A673 (cell line): ENCODE data around the gene LHB. TPM values are rescaled to one million over a fixed set of nuclear protein-coding genes. Genes with fewer than 3 reads are reported as not detected.
A peak's percentile ranks its signal among the peaks of the same experiment; 100 is the strongest.

Source experiments
- BruUV-seq: library from RNA; stranded (reverse); fragments of 400-500 nt; replicated peaks from 2 replicates; lab custom pipeline; 2021; lab: Mats Ljungman, UMichigan
- CTCF ChIA-PET: fragments of 300-600 bp; sonication (Branson Sonifier 250); formaldehyde crosslinking; loops from one replicate; lab custom pipeline; 2022; ENCODE audit warnings: antibody characterized with exemption; lab: Charles Lee
- POLR2A ChIA-PET: fragments of 300-600 bp; sonication (Branson Sonifier 250); formaldehyde crosslinking; loops from one replicate; lab custom pipeline; 2022; ENCODE audit warnings: antibody characterized with exemption; ENCODE audit not compliant: low non-redundant PET; lab: Charles Lee
- DNase-seq: peaks from one replicate; pipeline ENCODE4 v3.0.0-alpha.2; 2015; ENCODE audit warnings: low spot score
- H3K27ac ChIP-seq: fragments of 200-600 bp; sonication (generic); 2 replicates; pipeline ENCODE4 v1.5.1; 2016; ENCODE audit warnings: mixed run types, low read depth, mild to moderate bottlenecking, mixed read lengths, antibody characterized with exemption, low read length; ENCODE audit not compliant: poor library complexity, severe bottlenecking
- H3K27me3 ChIP-seq: fragments of 200-600 bp; sonication (generic); replicated peaks from 2 replicates; pipeline ENCODE4 v1.6.1; 2017; ENCODE audit warnings: mixed run types, low read depth, mild to moderate bottlenecking, mixed read lengths, antibody characterized with exemption, low read length; ENCODE audit not compliant: insufficient read depth, poor library complexity
- H3K36me3 ChIP-seq: fragments of 200-600 bp; sonication (generic); 2 replicates; pipeline ENCODE4 v1.6.1; 2016; ENCODE audit warnings: mixed run types, mild to moderate bottlenecking, mixed read lengths, antibody characterized with exemption, low read length; ENCODE audit not compliant: insufficient read depth, poor library complexity, severe bottlenecking
- H3K4me1 ChIP-seq: fragments of 200-600 bp; sonication (generic); 2 replicates; pipeline ENCODE4 v1.6.1; 2017; ENCODE audit warnings: mixed run types, mild to moderate bottlenecking, mixed read lengths, antibody characterized with exemption, low read length; ENCODE audit not compliant: insufficient read depth, poor library complexity, severe bottlenecking
- H3K4me3 ChIP-seq: fragments of 200-600 bp; sonication (generic); 2 replicates; pipeline ENCODE4 v1.5.1; 2016; ENCODE audit warnings: low read depth, mixed run types, mild to moderate bottlenecking, mixed read lengths, low read length; ENCODE audit not compliant: poor library complexity, severe bottlenecking
- H3K9me3 ChIP-seq: fragments of 200-600 bp; sonication (generic); 2 replicates; pipeline ENCODE4 v1.6.1; 2016; ENCODE audit warnings: mixed run types, low read depth, mild to moderate bottlenecking, mixed read lengths, antibody characterized with exemption, low read length; ENCODE audit not compliant: poor library complexity, severe bottlenecking
- EZH2 ChIP-seq: fragments of 200-600 bp; sonication (generic); IDR thresholded peaks from 2 replicates; pipeline ENCODE4 v1.6.1; 2017; ENCODE audit warnings: borderline replicate concordance, low read depth, mild to moderate bottlenecking, mixed read lengths, antibody characterized with exemption, low read length; ENCODE audit not compliant: poor library complexity, severe bottlenecking
- intact Hi-C: fragments of 100-400 bp; cut with micrococcal nuclease; formaldehyde crosslinking; loops from one replicate; pipeline ENCODE4 v1.10.0; 2022; ENCODE audit not compliant: unreplicated experiment
- total RNA-seq: library from RNA; stranded (reverse); gene quantifications from 2 replicates; pipeline ENCODE4 v1.2.3, GENCODE V29; 2021
- TF ChIP-seq, protein P1 (sequence below): fragments of 300-800, 200-600 bp; sonication (generic); conservative IDR thresholded peaks from 2 replicates; pipeline ENCODE4 v1.5.1; 2017; ENCODE audit warnings: low read depth, mild to moderate bottlenecking, antibody characterized with exemption, low read length, moderate library complexity, mixed read lengths

The LHB gene
- total RNA-seq, 1 experiment from 2014 or later, result not detected

DNA sequence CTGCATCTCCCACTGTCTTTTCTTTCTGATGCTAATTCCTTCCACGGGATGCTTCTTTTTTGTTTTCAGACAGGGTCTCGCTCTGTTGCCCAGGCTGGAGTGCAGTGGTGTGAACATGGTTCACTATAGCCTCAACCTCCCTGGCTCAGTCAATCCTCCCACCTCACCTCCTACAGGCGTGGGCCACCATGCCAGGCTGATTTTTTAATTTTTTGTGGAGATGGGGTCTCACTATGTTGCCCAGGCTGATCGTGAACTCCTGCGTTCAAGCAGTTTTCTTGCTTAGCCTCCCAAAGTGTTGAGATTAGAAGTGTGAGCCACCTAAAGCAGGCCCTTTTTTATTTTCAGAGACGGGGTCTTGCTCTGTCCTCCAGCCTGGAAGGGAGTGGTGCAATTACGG, 28.6 kb downstream of the LHB start:
- Histone ChIP-seq H3K4me1 (peaks cover 5% of the 10 kb centered on the region), H3K9me3 (no peaks in the 10 kb centered on the region), H3K27ac (no peak overlapping the region), H3K27me3 (no peaks in the 10 kb centered on the region), H3K36me3 (peaks cover 36% of the 10 kb centered on the region), H3K4me3 (no peak overlapping the region)
- TF ChIP-seq EZH2, result no peak
- TF ChIP-seq, protein P1, sequence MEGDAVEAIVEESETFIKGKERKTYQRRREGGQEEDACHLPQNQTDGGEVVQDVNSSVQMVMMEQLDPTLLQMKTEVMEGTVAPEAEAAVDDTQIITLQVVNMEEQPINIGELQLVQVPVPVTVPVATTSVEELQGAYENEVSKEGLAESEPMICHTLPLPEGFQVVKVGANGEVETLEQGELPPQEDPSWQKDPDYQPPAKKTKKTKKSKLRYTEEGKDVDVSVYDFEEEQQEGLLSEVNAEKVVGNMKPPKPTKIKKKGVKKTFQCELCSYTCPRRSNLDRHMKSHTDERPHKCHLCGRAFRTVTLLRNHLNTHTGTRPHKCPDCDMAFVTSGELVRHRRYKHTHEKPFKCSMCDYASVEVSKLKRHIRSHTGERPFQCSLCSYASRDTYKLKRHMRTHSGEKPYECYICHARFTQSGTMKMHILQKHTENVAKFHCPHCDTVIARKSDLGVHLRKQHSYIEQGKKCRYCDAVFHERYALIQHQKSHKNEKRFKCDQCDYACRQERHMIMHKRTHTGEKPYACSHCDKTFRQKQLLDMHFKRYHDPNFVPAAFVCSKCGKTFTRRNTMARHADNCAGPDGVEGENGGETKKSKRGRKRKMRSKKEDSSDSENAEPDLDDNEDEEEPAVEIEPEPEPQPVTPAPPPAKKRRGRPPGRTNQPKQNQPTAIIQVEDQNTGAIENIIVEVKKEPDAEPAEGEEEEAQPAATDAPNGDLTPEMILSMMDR, result no peak
- BruUV-seq, result TSS peak; percentile 13
- POLR2A ChIA-PET, result no interaction called here
- intact Hi-C loops, result no loop called here
- CTCF ChIA-PET, result no interaction called here
- no peak for DNase-seq

DNA sequence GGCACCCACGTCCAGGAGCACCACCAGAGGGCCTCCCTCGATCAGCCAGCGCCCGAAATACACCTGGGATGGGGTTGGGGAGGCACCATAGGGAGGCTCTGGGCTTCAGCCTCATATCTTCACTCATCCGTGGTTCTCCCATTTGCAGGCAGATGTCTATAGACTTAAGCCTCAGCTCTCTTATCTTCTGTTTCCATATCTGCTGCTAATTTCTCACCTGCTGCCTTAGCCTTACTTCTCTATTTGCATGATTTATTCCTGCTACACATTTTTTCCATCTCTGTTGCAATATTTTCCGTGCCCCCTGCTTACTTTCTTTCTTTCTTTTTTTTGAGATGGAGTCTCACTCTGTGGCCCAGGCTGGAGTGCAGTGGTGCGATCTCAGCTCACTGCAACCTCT, 29.6 kb downstream of the LHB start:
- TF ChIP-seq, protein P1, result no peak
- TF ChIP-seq EZH2, result no peak
- no peak for DNase-seq
- Histone ChIP-seq H3K27me3 (no peaks in the 10 kb centered on the region), H3K4me1 (peaks cover 5% of the 10 kb centered on the region), H3K27ac (no peak overlapping the region), H3K36me3 (peaks cover 45% of the 10 kb centered on the region), H3K9me3 (no peaks in the 10 kb centered on the region), H3K4me3 (no peak overlapping the region)
- intact Hi-C loops, result no loop called here
- no TSS peak for BruUV-seq
- ChIA-PET CTCF (interaction anchor here (0.7 kb wide), 1 partner anchor 134 kb away, joined by 3 read pairs; no protein-coding TSS in a partner anchor), POLR2A (no interaction called here)

DNA sequence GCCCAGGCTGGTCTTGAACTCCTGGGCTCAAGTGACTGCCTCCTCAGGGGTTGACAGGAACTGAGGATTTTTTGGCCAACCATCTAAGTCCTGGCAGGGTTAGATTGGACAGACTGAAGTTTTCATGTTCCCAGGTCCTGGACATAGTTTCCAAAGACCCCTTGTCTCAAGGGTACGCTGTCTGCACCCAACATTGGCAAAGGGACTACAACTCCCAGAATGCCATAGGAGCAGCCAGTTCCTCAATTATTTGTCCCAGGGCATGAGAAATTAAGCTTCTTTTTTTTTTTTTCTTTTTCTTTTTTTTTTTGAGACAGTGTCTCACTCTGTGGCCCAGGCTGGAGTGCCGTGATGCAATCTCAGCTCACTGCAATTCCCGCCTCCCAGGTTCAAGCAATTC, 30.7 kb downstream of the LHB start:
- Histone ChIP-seq H3K27ac (no peak overlapping the region), H3K4me1 (no peaks in the 10 kb centered on the region), H3K4me3 (no peak overlapping the region), H3K9me3 (no peaks in the 10 kb centered on the region), H3K36me3 (peaks cover 47% of the 10 kb centered on the region), H3K27me3 (no peaks in the 10 kb centered on the region)
- BruUV-seq, result no TSS peak
- TF ChIP-seq, protein P1, result no peak
- TF ChIP-seq EZH2, result no peak
- CTCF ChIA-PET, result interaction anchor here (0.6 to 0.9 kb wide), 2 partner anchors 15 to 23 kb away, joined by 3 to 4 read pairs; no protein-coding TSS in a partner anchor
- POLR2A ChIA-PET, result no interaction called here
- intact Hi-C loops, result no loop called here
- DNase-seq, result no peak
